SK-N-SH (cell line): Measurements from ENCODE around the gene LRRC56. TPM values are rescaled to one million over a fixed set of nuclear protein-coding genes. Genes with fewer than 3 reads are reported as not detected.

Source experiments
- CTCF ChIA-PET: fragments of 300-600, 350-600 bp; formaldehyde crosslinking; extraction: SDS; loops from one replicate; lab custom pipeline; 2021; lab: Yijun Ruan, JAX
- POLR2A ChIA-PET: fragments of 350-600 bp; sonication (Branson Sonifier 250); formaldehyde crosslinking; extraction: SDS; loops from one replicate; lab custom pipeline; 2020; ENCODE audit warnings: antibody characterized with exemption, inconsistent platforms; lab: Yijun Ruan, JAX
- DNase-seq: peaks from one replicate; pipeline ENCODE4 v3.0.0; 2012
- H2AFZ ChIP-seq: fragments of 200-600 bp; sonication (generic); 2 replicates; pipeline ENCODE4 v1.8.1; 2016; ENCODE audit warnings: antibody characterized with exemption, mild to moderate bottlenecking, low read depth
- H3F3A ChIP-seq: fragments of 200-600 bp; sonication (generic); replicated peaks from 2 replicates; pipeline ENCODE3; 2016; ENCODE audit warnings: antibody characterized with exemption, mild to moderate bottlenecking; ENCODE audit not compliant: insufficient read depth
- H3K27ac ChIP-seq, 2 experiments: fragments of 200-500 bp in 1 of 2; fragments of 200-600 bp in 1 of 2; sonication (Bioruptor generic) in 1 of 2; sonication (generic), shearing (Covaris generic) in 1 of 2; 2 replicates each; pipeline versions ENCODE4 v1.5.1 to v1.6.1; 2014 to 2016; ENCODE audit warnings: low read depth in 2 of 2, inconsistent platforms in 1 of 2, low read length in 1 of 2, mild to moderate bottlenecking in 1 of 2, mixed read lengths in 1 of 2
- H3K27me3 ChIP-seq: fragments of 200-600 bp; sonication (generic), shearing (Covaris generic); 2 replicates; pipeline ENCODE4 v1.6.1; 2016; ENCODE audit warnings: mixed run types; ENCODE audit not compliant: insufficient read depth
- H3K36me3 ChIP-seq, 2 experiments: fragments of 200-500 bp in 1 of 2; fragments of 200-600 bp in 1 of 2; sonication (Bioruptor generic) in 1 of 2; sonication (generic) in 1 of 2; replicated peaks in 1 of 2; 2 replicates each; pipeline versions ENCODE3 to v1.5.1; 2014 to 2016; ENCODE audit warnings: low read length in 1 of 2, mild to moderate bottlenecking in 1 of 2; ENCODE audit not compliant: insufficient read depth in 2 of 2, control insufficient read depth in 1 of 2
- H3K4me1 ChIP-seq, 2 experiments: fragments of 200-500 bp in 1 of 2; fragments of 200-600 bp in 1 of 2; sonication (Bioruptor generic) in 1 of 2; sonication (generic), shearing (Covaris generic) in 1 of 2; 2 replicates each; pipeline versions ENCODE4 v1.5.1 to v1.6.1; 2014 to 2016; ENCODE audit warnings: low read depth in 1 of 2, low read length in 1 of 2, mixed run types in 1 of 2; ENCODE audit not compliant: insufficient read depth in 2 of 2, control insufficient read depth in 1 of 2
- H3K4me2 ChIP-seq: fragments of 200-600 bp; sonication (generic), shearing (Covaris generic); 2 replicates; pipeline ENCODE4 v1.6.1; 2017; ENCODE audit warnings: mixed run types
- H3K4me3 ChIP-seq, 2 experiments: fragments of 200-500 bp in 1 of 2; fragments of 200-600 bp in 1 of 2; sonication (Bioruptor generic) in 1 of 2; sonication (generic), shearing (Covaris generic) in 1 of 2; 2 replicates each; pipeline versions ENCODE4 v1.5.1 to v1.8.1; 2014 to 2016; ENCODE audit warnings: low read depth in 2 of 2, inconsistent platforms in 1 of 2, low read length in 1 of 2, mild to moderate bottlenecking in 1 of 2, mixed read lengths in 1 of 2, moderate library complexity in 1 of 2
- H3K79me2 ChIP-seq: fragments of 200-600 bp; sonication (generic); 2 replicates; pipeline ENCODE4 v1.8.1; 2017; ENCODE audit warnings: mild to moderate bottlenecking; ENCODE audit not compliant: insufficient read depth
- H3K9ac ChIP-seq: fragments of 200-600 bp; sonication (generic); 2 replicates; pipeline ENCODE4 v1.6.1; 2017; ENCODE audit warnings: mixed run types
- H3K9me2 ChIP-seq: fragments of 200-600 bp; sonication (generic); 2 replicates; pipeline ENCODE4 v1.6.1; 2017; ENCODE audit warnings: mixed run types
- H3K9me3 ChIP-seq: fragments of 200-600 bp; sonication (generic); 2 replicates; pipeline ENCODE4 v1.6.1; 2017; ENCODE audit warnings: mixed run types, mild to moderate bottlenecking, moderate library complexity
- H4K20me1 ChIP-seq: fragments of 200-600 bp; sonication (generic); 2 replicates; pipeline ENCODE4 v1.6.1; 2017; ENCODE audit warnings: mild to moderate bottlenecking, mixed run types; ENCODE audit not compliant: insufficient read depth
- CHD2 ChIP-seq: fragments of 150-350 bp; IDR thresholded peaks from 2 replicates; pipeline ENCODE4 v1.6.1; 2018; ENCODE audit warnings: low read length; ENCODE audit not compliant: partially characterized antibody
- CTCF ChIP-seq: fragments of 200-600 bp; sonication (generic); IDR thresholded peaks from 2 replicates; pipeline ENCODE4 v1.6.1; 2017; ENCODE audit warnings: antibody characterized with exemption, mild to moderate bottlenecking, moderate library complexity
- ELF1 ChIP-seq: IDR thresholded peaks from 2 replicates; pipeline ENCODE4 v1.4.0; 2012
- EP300 ChIP-seq, 2 experiments: IDR thresholded peaks; 2 replicates each; pipeline versions ENCODE4 v1.4.0 to v1.6.1; 2012; ENCODE audit warnings: borderline replicate concordance in 1 of 2, low read depth in 1 of 2, low read length in 1 of 2
- FOXJ3 ChIP-seq: sonication (generic); formaldehyde crosslinking; IDR thresholded peaks from 2 replicates; pipeline ENCODE4 v1.5.1; 2020; ENCODE audit warnings: mild to moderate bottlenecking, missing genetic modification reagents
- GATA2 ChIP-seq: sonication (generic); formaldehyde crosslinking; IDR thresholded peaks from 2 replicates; pipeline ENCODE4 v1.5.0; 2020; ENCODE audit warnings: mild to moderate bottlenecking, missing genetic modification reagents
- JUND ChIP-seq: IDR thresholded peaks from 2 replicates; pipeline ENCODE4 v1.4.0; 2012
- MAX ChIP-seq: IDR thresholded peaks from 2 replicates; pipeline ENCODE4 v1.4.0; 2012; ENCODE audit warnings: low read depth
- MEF2A ChIP-seq: IDR thresholded peaks from 2 replicates; pipeline ENCODE4 v1.4.0; 2012; ENCODE audit warnings: low read depth, borderline replicate concordance
- POLR2AphosphoS5 ChIP-seq: IDR thresholded peaks from 2 replicates; pipeline ENCODE4 v1.6.1; 2012; ENCODE audit warnings: low read depth, low read length
- RFX5 ChIP-seq: IDR thresholded peaks from 2 replicates; pipeline ENCODE4 v1.6.1; 2012; ENCODE audit warnings: mild to moderate bottlenecking, improper control_type of control experiment, low read length
- RXRA ChIP-seq: IDR thresholded peaks from 2 replicates; pipeline ENCODE4 v1.4.0; 2012; ENCODE audit warnings: low read depth, mild to moderate bottlenecking, borderline replicate concordance
- SMC3 ChIP-seq: IDR thresholded peaks from 2 replicates; pipeline ENCODE4 v1.6.1; 2012; ENCODE audit warnings: low read depth, low read length, improper control_type of control experiment
- USF1 ChIP-seq: IDR thresholded peaks from 2 replicates; pipeline ENCODE4 v1.4.0; 2012; ENCODE audit warnings: low read depth, borderline replicate concordance
- USF2 ChIP-seq: fragments of 150-350 bp; IDR thresholded peaks from 2 replicates; pipeline ENCODE4 v1.6.1; 2017; ENCODE audit warnings: antibody characterized with exemption, low read length, low read depth, borderline replicate concordance
- YY1 ChIP-seq: IDR thresholded peaks from 2 replicates; pipeline ENCODE4 v1.4.0; 2012; ENCODE audit warnings: low read depth, mild to moderate bottlenecking
- WGBS: methylation state at CpG from one replicate; pipeline ENCODE4 v1.1.6; 2017; ENCODE audit warnings: low lambda C conversion rate; 5-methylcytosine and 5-hydroxymethylcytosine counted together
- polyA plus RNA-seq, 3 experiments: library from polyadenylated mRNA; depleted of rRNA; stranded (reverse); fragments of >200 nt; gene quantifications; 2 replicates each; pipeline ENCODE4 v1.2.3, GENCODE V29; 2012

The LRRC56 gene
- polyA plus RNA-seq, 1 of the 3 experiments (the other 2 are of a cell fraction) = 1.2 TPM

- 97% methylated on average over 17 of the region's 17 CpGs for WGBS
- H2AFZ ChIP-seq = no peak overlapping the region
- TF ChIP-seq EP300 (IDR thresholded peaks at IDR 0.05; ENCODE audit: borderline replicate concordance in 1 of 2, low read depth in 1 of 2, low read length in 1 of 2) (no peak), GATA2 (CRISPR knock-in tag) (no peak), FOXJ3 (no peak), SMC3 (no peak), ELF1 (no peak)
- no peak overlapping the region for H3K4me3 ChIP-seq
- no peaks in the 10 kb centered on the region for H3K9me2 ChIP-seq
- no peak overlapping the region for H3K27ac ChIP-seq
- H3K4me1 ChIP-seq = peaks cover 4 to 21% of the 10 kb centered on the region in 2 experiments; a peak in 3 of 4 replicates
- no peaks in the 10 kb centered on the region for H3F3A ChIP-seq
- no peaks in the 10 kb centered on the region for H3K9me3 ChIP-seq
- no peak overlapping the region for H3K9ac ChIP-seq
- H3K4me2 ChIP-seq = no peak overlapping the region
- CTCF ChIA-PET = interaction anchor here (0.9 kb wide), 1 partner anchor 32 kb away, joined by 3 read pairs; no protein-coding TSS in a partner anchor
- H3K79me2 ChIP-seq = peaks cover 84% of the 10 kb centered on the region
- no peak for DNase-seq
- POLR2A ChIA-PET = no interaction called here
- peaks cover 90% of the 10 kb centered on the region for H4K20me1 ChIP-seq
- H3K27me3 ChIP-seq = no peaks in the 10 kb centered on the region
- peaks cover 9 to 22% of the 10 kb centered on the region in 2 experiments for H3K36me3 ChIP-seq
Observed at GRCh38 chr11:581752-582151, 44.4 kb downstream of the LRRC56 start.

- Histone ChIP-seq H3K9me2 (no peaks in the 10 kb centered on the region), H3K4me1 (peaks cover 0 to 4% of the 10 kb centered on the region in 2 experiments; a peak in 1 of 4 replicates), H3K27me3 (no peaks in the 10 kb centered on the region), H3F3A (peaks cover 12% of the 10 kb centered on the region), H3K4me3 (no peak overlapping the region), H3K36me3 (peaks cover 24 to 39% of the 10 kb centered on the region in 2 experiments), H3K27ac (no peak overlapping the region), H2AFZ (no peak overlapping the region), H3K79me2 (peaks cover 73% of the 10 kb centered on the region), H4K20me1 (peaks cover 89% of the 10 kb centered on the region), H3K9me3 (no peaks in the 10 kb centered on the region), H3K4me2 (no peak overlapping the region), H3K9ac (no peak overlapping the region)
- POLR2A ChIA-PET = no interaction called here
- CTCF ChIA-PET = interaction anchor here (1.8 kb wide), 1 partner anchor 29 kb away, joined by 5 read pairs; no protein-coding TSS in a partner anchor
- TF ChIP-seq CHD2 (no peak), USF2 (no peak), MAX (no peak), SMC3 (no peak), JUND (no peak), YY1 (no peak), POLR2AphosphoS5 (no peak), USF1 (no peak), RFX5 (no peak), MEF2A (no peak), RXRA (no peak), GATA2 (CRISPR knock-in tag) (no peak), CTCF (no peak)
- DNase-seq = no peak
- 98% methylated on average over 6 of the region's 10 CpGs for WGBS
Observed at GRCh38 chr11:584287-584686, 47.0 kb downstream of the LRRC56 start.
